H9 (cell line): ENCODE results near the gene GNAO1. TPM values are rescaled to one million over a fixed set of nuclear protein-coding genes. Genes with fewer than 3 reads are reported as not detected.

ENCODE experiments used
- DNase-seq: peaks from one replicate; pipeline ENCODE4 v3.0.0-alpha.2; 2017
- H2AFZ ChIP-seq: one replicate; pipeline ENCODE4 v1.6.1; 2013; ENCODE audit warnings: mild to moderate bottlenecking, low read length, control low read depth, moderate library complexity
- H2AK5ac ChIP-seq: 2 replicates; pipeline ENCODE4 v1.6.1; 2013; ENCODE audit warnings: low read length, control low read depth, mixed read lengths; ENCODE audit not compliant: insufficient read length
- H2BK120ac ChIP-seq: one replicate; pipeline ENCODE4 v1.6.1; 2013; ENCODE audit warnings: low read depth, mild to moderate bottlenecking, low read length, control low read depth, inconsistent platforms; ENCODE audit not compliant: poor library complexity, severe bottlenecking
- H2BK12ac ChIP-seq: 2 replicates; pipeline ENCODE4 v1.6.1; 2013; ENCODE audit warnings: low read length, control low read depth, mixed read lengths, low read depth; ENCODE audit not compliant: insufficient read length
- H2BK15ac ChIP-seq: 2 replicates; pipeline ENCODE4 v1.6.1; 2013; ENCODE audit warnings: low read depth, low read length, control low read depth
- H2BK20ac ChIP-seq: one replicate; pipeline ENCODE4 v1.6.1; 2013; ENCODE audit warnings: low read depth, mild to moderate bottlenecking, low read length, control low read depth, inconsistent platforms; ENCODE audit not compliant: poor library complexity, severe bottlenecking
- H2BK5ac ChIP-seq: 2 replicates; pipeline ENCODE4 v1.6.1; 2013; ENCODE audit warnings: low read length, control low read depth, mixed read lengths; ENCODE audit not compliant: insufficient read length
- H3K14ac ChIP-seq: 2 replicates; pipeline ENCODE4 v1.6.1; 2013; ENCODE audit warnings: low read length, control low read depth; ENCODE audit not compliant: insufficient read depth
- H3K18ac ChIP-seq: 2 replicates; pipeline ENCODE4 v1.6.1; 2013; ENCODE audit warnings: low read depth, mild to moderate bottlenecking, mixed read lengths, low read length, control low read depth; ENCODE audit not compliant: insufficient read length
- H3K23ac ChIP-seq: 2 replicates; pipeline ENCODE4 v1.6.1; 2013; ENCODE audit warnings: low read length, control low read depth, mixed read lengths, low read depth; ENCODE audit not compliant: insufficient read length
- H3K23me2 ChIP-seq: 2 replicates; pipeline ENCODE4 v1.6.1; 2013; ENCODE audit warnings: low read depth, mild to moderate bottlenecking, mixed read lengths, low read length, control low read depth; ENCODE audit not compliant: insufficient read length, poor library complexity, severe bottlenecking
- H3K27ac ChIP-seq: 2 replicates; pipeline ENCODE4 v1.5.1; 2013; ENCODE audit warnings: low read length, control low read depth, mixed read lengths, low read depth; ENCODE audit not compliant: insufficient read length
- H3K27me3 ChIP-seq: 2 replicates; pipeline ENCODE4 v1.6.1; 2013; ENCODE audit warnings: low read length, control low read depth, inconsistent platforms; ENCODE audit not compliant: insufficient read depth
- H3K4ac ChIP-seq: 2 replicates; pipeline ENCODE4 v1.6.1; 2013; ENCODE audit warnings: low read depth, mild to moderate bottlenecking, control low read depth, inconsistent platforms, low read length, moderate library complexity
- H3K4me1 ChIP-seq: 2 replicates; pipeline ENCODE4 v1.6.1; 2013; ENCODE audit warnings: low read length, control low read depth, inconsistent platforms; ENCODE audit not compliant: insufficient read depth
- H3K4me2 ChIP-seq: 2 replicates; pipeline ENCODE4 v1.6.1; 2013; ENCODE audit warnings: low read length, control low read depth, mixed read lengths; ENCODE audit not compliant: insufficient read length, insufficient read depth
- H3K56ac ChIP-seq: 2 replicates; pipeline ENCODE4 v1.6.1; 2013; ENCODE audit warnings: low read depth, mild to moderate bottlenecking, mixed read lengths, low read length, control low read depth; ENCODE audit not compliant: insufficient read length
- H3K79me1 ChIP-seq: 2 replicates; pipeline ENCODE4 v1.6.1; 2013; ENCODE audit warnings: low read depth, mild to moderate bottlenecking, moderate library complexity, low read length, control low read depth, inconsistent platforms; ENCODE audit not compliant: insufficient read depth, poor library complexity, severe bottlenecking
- H3K79me2 ChIP-seq: 2 replicates; pipeline ENCODE4 v1.6.1; 2013; ENCODE audit warnings: low read length, control low read depth, inconsistent platforms; ENCODE audit not compliant: insufficient read depth
- H3K9ac ChIP-seq: 2 replicates; pipeline ENCODE4 v1.6.1; 2013; ENCODE audit warnings: low read length, control low read depth, mixed read lengths; ENCODE audit not compliant: insufficient read length; ENCODE audit errors: extremely low read depth
- H3K9me3 ChIP-seq: one replicate; pipeline ENCODE4 v1.6.1; 2013; ENCODE audit warnings: low read depth, low read length, inconsistent platforms; ENCODE audit not compliant: control insufficient read depth
- H3T11ph ChIP-seq: one replicate; pipeline ENCODE4 v1.6.1; 2013; ENCODE audit warnings: mild to moderate bottlenecking, low read length, control low read depth, inconsistent platforms
- H4K20me1 ChIP-seq: one replicate; pipeline ENCODE4 v1.6.1; 2013; ENCODE audit not compliant: control insufficient read depth, insufficient read length, insufficient read depth
- H4K5ac ChIP-seq: 2 replicates; pipeline ENCODE4 v1.6.1; 2013; ENCODE audit warnings: low read depth, mild to moderate bottlenecking, mixed read lengths, low read length, control low read depth; ENCODE audit not compliant: insufficient read length
- H4K8ac ChIP-seq: replicated peaks from 2 replicates; pipeline ENCODE4 v1.6.1; 2013; ENCODE audit warnings: low read length, control low read depth, mixed read lengths, low read depth; ENCODE audit not compliant: insufficient read length
- H4K91ac ChIP-seq: 2 replicates; pipeline ENCODE4 v1.6.1; 2013; ENCODE audit warnings: low read depth, mild to moderate bottlenecking, moderate library complexity, mixed read lengths, low read length, control low read depth; ENCODE audit not compliant: insufficient read length
- H3K27ac Mint-ChIP-seq, 3 experiments: 2 replicates in 2 of 3; 3 replicates in 1 of 3; pipeline ENCODE4 v1.8.0; 2020 to 2021; ENCODE audit warnings: mixed read lengths in 3 of 3, mild to moderate bottlenecking in 1 of 3, moderate library complexity in 1 of 3
- H3K27me3 Mint-ChIP-seq: 2 replicates; pipeline ENCODE4 v1.8.0; 2021; ENCODE audit warnings: low read depth, mild to moderate bottlenecking, moderate library complexity, mixed read lengths
- H3K36me3 Mint-ChIP-seq, 3 experiments: 2 replicates in 2 of 3; 3 replicates in 1 of 3; pipeline ENCODE4 v1.8.0; 2020 to 2021; ENCODE audit warnings: low read depth in 3 of 3, mixed read lengths in 3 of 3; ENCODE audit not compliant: insufficient read depth in 1 of 3
- H3K4me1 Mint-ChIP-seq, 2 experiments: 2 replicates each; pipeline ENCODE4 v1.8.0; 2020; ENCODE audit warnings: mixed read lengths in 2 of 2
- H3K4me3 Mint-ChIP-seq, 2 experiments: 2 replicates in 1 of 2; 3 replicates in 1 of 2; pipeline ENCODE4 v1.8.0; 2020 to 2021; ENCODE audit warnings: mild to moderate bottlenecking in 2 of 2, mixed read lengths in 2 of 2, moderate library complexity in 1 of 2
- H3K9me3 Mint-ChIP-seq, 2 experiments: 2 replicates in 1 of 2; 3 replicates in 1 of 2; pipeline ENCODE4 v1.8.0; 2020; ENCODE audit warnings: mild to moderate bottlenecking in 2 of 2, mixed read lengths in 2 of 2, moderate library complexity in 1 of 2
- CTCF ChIP-seq: fragments of 200-600 bp; sonication (generic); conservative IDR thresholded peaks from 3 replicates; pipeline ENCODE4 v1.8.0; 2021; ENCODE audit warnings: antibody characterized with exemption, mild to moderate bottlenecking
- WGBS: extraction: QIAGEN DNeasy Blood & Tissue Kit; methylation state at CpG from one replicate; pipeline ENCODE4 v1.1.7; 2013; ENCODE audit warnings: missing lambda C conversion rate, low lambda C conversion rate, mixed read lengths; ENCODE audit not compliant: insufficient read length; ENCODE audit errors: extremely low coverage; 5-methylcytosine and 5-hydroxymethylcytosine counted together
- total RNA-seq: library from RNA; stranded (reverse); gene quantifications from 2 replicates; pipeline ENCODE4 v1.2.1, GENCODE V29; 2021

GNAO1 gene
- total RNA-seq, 1 experiment from 2014 or later, result 16.9 TPM

DNA sequence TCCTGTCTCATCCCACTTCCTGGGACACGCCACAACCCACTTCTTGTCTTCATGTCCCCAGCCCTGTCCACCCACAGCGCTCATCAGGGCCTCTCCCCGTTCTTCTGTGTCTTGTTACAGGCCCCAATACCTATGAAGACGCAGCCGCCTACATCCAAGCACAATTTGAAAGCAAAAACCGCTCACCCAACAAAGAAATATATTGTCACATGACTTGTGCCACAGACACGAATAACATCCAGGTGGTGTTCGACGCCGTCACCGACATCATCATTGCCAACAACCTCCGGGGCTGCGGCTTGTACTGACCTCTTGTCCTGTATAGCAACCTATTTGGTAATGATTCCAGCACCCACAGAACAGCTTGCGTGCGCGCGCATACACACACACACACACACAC lies 163.5 kb downstream of the GNAO1 start:
- no peak overlapping the region for H3K23ac ChIP-seq
- no peak overlapping the region for H3K18ac ChIP-seq
- no peak overlapping the region for H4K5ac ChIP-seq
- H4K91ac ChIP-seq, result no peak overlapping the region
- no peaks in the 10 kb centered on the region for H3K79me1 ChIP-seq
- H3K4me1 ChIP-seq, result no peaks in the 10 kb centered on the region; the same call in 1 of the 2 replicates
- no peak overlapping the region for H3K4me3 Mint-ChIP-seq
- H2BK120ac ChIP-seq, result no peak overlapping the region
- no peak overlapping the region for H2BK15ac ChIP-seq
- H3K9me3 Mint-ChIP-seq, result no peaks in the 10 kb centered on the region
- no peaks in the 10 kb centered on the region; a peak in 1 of 7 replicates for H3K36me3 Mint-ChIP-seq
- no peak overlapping the region for H3K14ac ChIP-seq
- H3K79me2 ChIP-seq, result no peaks in the 10 kb centered on the region
- H2BK20ac ChIP-seq, result no peak overlapping the region
- H2AK5ac ChIP-seq, result no peak overlapping the region
- no peak overlapping the region for H2BK5ac ChIP-seq
- no peak overlapping the region for H3K9ac ChIP-seq
- H3K27ac ChIP-seq, result no peak overlapping the region
- H2AFZ ChIP-seq, result no peak overlapping the region
- no peaks in the 10 kb centered on the region for H4K20me1 ChIP-seq
- H2BK12ac ChIP-seq, result no peak overlapping the region
- no peak overlapping the region for H3K4ac ChIP-seq
- H3K9me3 ChIP-seq, result no peaks in the 10 kb centered on the region
- TF ChIP-seq CTCF, result no peak
- H3K4me1 Mint-ChIP-seq, result peaks cover 26 to 38% of the 10 kb centered on the region in 2 experiments
- H3K4me2 ChIP-seq, result no peak overlapping the region
- H3K27ac Mint-ChIP-seq, result no peak overlapping the region
- H3K27me3 ChIP-seq, result no peaks in the 10 kb centered on the region
- no peaks in the 10 kb centered on the region; the same call in none of the 2 replicates for H3K27me3 Mint-ChIP-seq
- no peak for DNase-seq
- H3K23me2 ChIP-seq, result no peaks in the 10 kb centered on the region
- H3T11ph ChIP-seq, result no peak overlapping the region
- WGBS, result no CpG with 5 or more reads among the region's 17 CpGs
- H3K56ac ChIP-seq, result no peak overlapping the region
- no peak overlapping the region for H4K8ac ChIP-seq
